ENCODE data around the gene CLDN14.

CLDN14 gene

GRCh38 chr21:36431252-36431651, 48.7 kb downstream of the CLDN14 start:
- H3K36me3 ChIP-seq: no peaks in the 10 kb centered on the region
- TF ChIP-seq CTCF (IDR thresholded peaks at IDR 0.05; ENCODE audit: low read depth, low read length): no peak
- H3K9me3 ChIP-seq: no peaks in the 10 kb centered on the region
- no peaks in the 10 kb centered on the region for H3K4me1 ChIP-seq
- DNase-seq: no peak
- H3K27me3 ChIP-seq: no peaks in the 10 kb centered on the region
- no peak overlapping the region for H3K4me3 ChIP-seq (ENCODE audit: low read depth, low read length)

DNA sequence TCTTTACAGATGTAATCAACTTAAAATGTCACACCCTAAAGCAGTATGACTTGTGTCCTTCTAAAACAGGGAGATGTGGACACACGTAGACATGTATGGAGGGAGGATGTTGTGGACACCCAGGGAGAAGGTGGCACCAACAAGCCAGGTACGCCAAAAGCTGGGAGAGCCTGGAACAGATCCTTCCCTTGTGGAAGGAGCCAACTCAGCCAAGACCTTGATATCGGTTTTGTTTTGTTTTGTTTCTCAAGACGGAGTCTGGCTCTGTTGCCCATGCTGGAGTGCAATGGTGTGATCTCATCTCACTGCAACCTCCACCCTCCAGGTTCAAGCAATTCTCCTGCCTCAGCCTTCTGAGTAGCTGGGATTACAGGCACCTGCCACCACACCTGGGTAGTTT, 49.1 kb downstream of the CLDN14 start:
- DNase-seq: no peak
- H3K36me3 ChIP-seq: no peaks in the 10 kb centered on the region
- no peak for TF ChIP-seq CTCF (IDR thresholded peaks at IDR 0.05; ENCODE audit: low read depth, low read length)
- H3K27me3 ChIP-seq: no peaks in the 10 kb centered on the region
- H3K4me3 ChIP-seq (ENCODE audit: low read depth, low read length): no peak overlapping the region
- no peaks in the 10 kb centered on the region for H3K9me3 ChIP-seq
- no peaks in the 10 kb centered on the region for H3K4me1 ChIP-seq

GRCh38 chr21:36429947-36430546, 49.9 kb downstream of the CLDN14 start:
- Histone ChIP-seq H3K27me3 (no peaks in the 10 kb centered on the region), H3K9me3 (no peaks in the 10 kb centered on the region), H3K36me3 (no peaks in the 10 kb centered on the region), H3K4me1 (no peaks in the 10 kb centered on the region), H3K4me3 (ENCODE audit: low read depth, low read length) (peak overlapping the region; percentile 45)
- TF ChIP-seq CTCF (IDR thresholded peaks at IDR 0.05; ENCODE audit: low read depth, low read length): peak; percentile 29
- DNase-seq: peak; percentile 82

- H3K36me3 ChIP-seq: no peaks in the 10 kb centered on the region
- no peaks in the 10 kb centered on the region for H3K4me1 ChIP-seq
- H3K4me3 ChIP-seq (ENCODE audit: low read depth, low read length): no peak overlapping the region
- H3K27me3 ChIP-seq: no peaks in the 10 kb centered on the region
- no peaks in the 10 kb centered on the region for H3K9me3 ChIP-seq
- TF ChIP-seq CTCF (IDR thresholded peaks at IDR 0.05; ENCODE audit: low read depth, low read length): no peak
- no peak for DNase-seq
Observed at GRCh38 chr21:36428761-36429432, 51.0 kb downstream of the CLDN14 start.

DNA sequence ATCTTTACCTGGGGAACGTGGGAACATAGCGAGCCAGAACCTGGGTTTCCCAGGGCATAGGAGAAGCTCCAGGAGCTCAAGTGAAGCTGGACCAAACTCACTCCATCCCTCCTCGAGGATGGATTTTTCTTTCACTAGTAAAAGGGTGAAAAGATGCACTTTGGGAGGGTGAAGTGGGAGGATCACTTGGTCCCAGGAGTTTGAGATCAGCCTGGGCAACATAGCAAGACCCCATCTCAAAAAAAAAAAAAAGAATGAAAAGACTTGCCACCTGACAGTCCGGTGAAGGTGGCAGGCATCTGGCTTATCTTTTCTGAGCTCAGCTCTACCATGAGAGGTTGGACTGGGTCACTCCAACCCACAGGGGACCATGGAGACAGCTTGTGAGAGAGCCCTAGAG, 52.4 kb downstream of the CLDN14 start:
- Histone ChIP-seq H3K4me3 (ENCODE audit: low read depth, low read length) (no peak overlapping the region), H3K27me3 (no peaks in the 10 kb centered on the region), H3K4me1 (no peaks in the 10 kb centered on the region; the same call in 1 of the 2 replicates), H3K9me3 (no peaks in the 10 kb centered on the region), H3K36me3 (no peaks in the 10 kb centered on the region)
- no peak for DNase-seq
- TF ChIP-seq CTCF (IDR thresholded peaks at IDR 0.05; ENCODE audit: low read depth, low read length): no peak

- Histone ChIP-seq H3K36me3 (no peaks in the 10 kb centered on the region), H3K4me1 (no peaks in the 10 kb centered on the region; the same call in 1 of the 2 replicates), H3K9me3 (no peaks in the 10 kb centered on the region), H3K4me3 (ENCODE audit: low read depth, low read length) (no peak overlapping the region), H3K27me3 (no peaks in the 10 kb centered on the region)
- TF ChIP-seq CTCF (IDR thresholded peaks at IDR 0.05; ENCODE audit: low read depth, low read length): no peak
- DNase-seq: peak; percentile 21
Observed at GRCh38 chr21:36425286-36425685, 54.6 kb downstream of the CLDN14 start.

Measured in BE2C (cell line).